Pancreas (tissue), 10 donors: ENCODE results near the gene SPAG9. TPM values are rescaled to one million over a fixed set of nuclear protein-coding genes. Genes with fewer than 3 reads are reported as not detected.
"Not testable (repeated sequence)": the region's sequence is repeated elsewhere in the genome, so short reads cannot be mapped to it uniquely, and the experiment has no call there.

Experiments
- ATAC-seq, 4 donors: fragments of 200-7000 bp; cut with Tn5 transposase; one replicate each; pipeline versions ENCODE4 v1.8.0 to v1.9.1; 2020; ENCODE audit warnings: mild to moderate bottlenecking in 4 of 4, moderate library complexity in 4 of 4
- DNase-seq, 6 donors: peaks; one replicate each; pipeline ENCODE4 v3.0.0-alpha.2; 2020
- FAIRE-seq: peaks from 2 replicates; lab custom pipeline; 2012; peaks lifted over from hg19 to GRCh38; lab: Jason Lieb, UNC
- H3K27ac ChIP-seq, 4 donors: fragments of 200-600 bp; sonication (generic); 1 replicate in 3 of 4; 2 replicates in 1 of 4; pipeline versions ENCODE4 v1.5.0 to v1.8.0; 2020
- H3K27me3 ChIP-seq, 4 donors: fragments of 200-600 bp; one replicate each; pipeline ENCODE4 v1.8.0; 2021
- H3K36me3 ChIP-seq, 3 donors: fragments of 200-600 bp; sonication (generic) in 1 of 3; one replicate each; pipeline versions ENCODE4 v1.5.0 to v1.8.0; 2020 to 2021
- H3K4me1 ChIP-seq, 3 donors: fragments of 200-600 bp; one replicate each; pipeline ENCODE4 v1.8.0; 2021
- H3K4me3 ChIP-seq, 4 donors: fragments of 200-600 bp; sonication (generic) in 2 of 4; one replicate each; pipeline versions ENCODE4 v1.5.0 to v1.8.0; 2020 to 2021
- H3K9me3 ChIP-seq, 4 donors: fragments of 200-600 bp; one replicate each; pipeline ENCODE4 v1.8.0; 2021
- WGBS, 2 donors: extraction: QIAGEN DNeasy Blood & Tissue Kit; methylation state at CpG; one replicate each; pipeline ENCODE4 v1.1.7; 2013; 5-methylcytosine and 5-hydroxymethylcytosine counted together
- intact Hi-C, 3 donors: fragments of 100-400 bp; cut with DNase I; formaldehyde crosslinking; loops; one replicate each; pipeline versions ENCODE4 v1.11.1 to v1.14.2; 2022
- polyA plus RNA-seq, 2 donors: library from polyadenylated mRNA; stranded (reverse); fragments of 200-250 nt; gene quantifications; one replicate each; pipeline ENCODE4 v1.2.3, GENCODE V29; 2013
- total RNA-seq, 6 donors: library from RNA; stranded (reverse); fragmentation: NEBNext Ultra II Directional in 4 of 6; extraction: Animal tissue kit (Norgen Biotek cat#: 25700) in 4 of 6; gene quantifications; one replicate each; pipeline versions ENCODE4 v1.2.1 to v1.2.4, GENCODE V29; 2021 to 2023
- TF ChIP-seq, protein P1 (sequence below), 4 donors: fragments of 200-600 bp; sonication (generic) in 3 of 4; IDR thresholded peaks; one replicate each; pipeline versions ENCODE4 v1.5.0 to v1.8.0; 2021; ENCODE audit warnings: antibody characterized with exemption in 4 of 4
- donor health status: healthy with polysubstance abuse.
- donor health status: DM: no; HTN: no; CAD: no; lungs with moderate emphysema.
- donor health status: DM: no; HTN: no; CAD: no.
- donor health status: control.
- donor health status: control.
- donor health status: Bipolar disorder and iron deficiency.
- donor health status: DM: yes; HTN: yes; CAD: no.
- donor health status: DM: no; HTN: no; CAD: no.
- donor health status: DM: no; HTN: no; CAD: no.
- donor health status: DM: yes; HTN: yes; CAD: no.

SPAG9 gene
- total and polyA plus RNA-seq, 8 donors: 18.7 to 56.1 (median 39.7) TPM

DNA sequence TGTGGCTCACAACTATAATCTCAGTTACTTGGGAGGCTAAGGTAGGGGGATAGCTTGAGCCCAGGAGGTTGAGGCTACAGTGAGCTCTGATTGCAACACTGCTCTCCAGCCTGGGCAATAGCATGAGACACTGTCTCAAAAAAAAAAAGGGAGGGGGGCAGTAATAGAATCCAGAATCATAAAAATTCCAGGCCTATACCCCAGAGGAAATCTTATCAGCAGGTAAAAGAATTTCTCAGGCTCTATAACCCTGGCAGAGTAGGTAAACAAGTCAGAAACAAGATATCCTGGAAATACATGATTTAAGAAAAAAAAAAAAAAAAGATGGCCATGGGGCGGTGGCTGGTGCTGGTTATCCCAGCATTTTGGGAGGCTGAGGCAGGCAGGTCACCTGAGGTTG, 12.9 kb downstream of the SPAG9 start:
- H3K36me3 ChIP-seq: no peaks in the 10 kb centered on the region
- WGBS, 2 donors: 11 to 29% methylated on average over 1 of the region's 1 CpG
- DNase-seq (no peak), ATAC-seq (peak; percentile 32 to 57 (median 38)), FAIRE-seq (no peak)
- H3K4me1 ChIP-seq: peaks cover 27 to 41% (median 40%) of the 10 kb centered on the region in 3 donors
- no peaks in the 10 kb centered on the region for H3K9me3 ChIP-seq
- H3K27me3 ChIP-seq: no peaks in the 10 kb centered on the region
- TF ChIP-seq, protein P1, sequence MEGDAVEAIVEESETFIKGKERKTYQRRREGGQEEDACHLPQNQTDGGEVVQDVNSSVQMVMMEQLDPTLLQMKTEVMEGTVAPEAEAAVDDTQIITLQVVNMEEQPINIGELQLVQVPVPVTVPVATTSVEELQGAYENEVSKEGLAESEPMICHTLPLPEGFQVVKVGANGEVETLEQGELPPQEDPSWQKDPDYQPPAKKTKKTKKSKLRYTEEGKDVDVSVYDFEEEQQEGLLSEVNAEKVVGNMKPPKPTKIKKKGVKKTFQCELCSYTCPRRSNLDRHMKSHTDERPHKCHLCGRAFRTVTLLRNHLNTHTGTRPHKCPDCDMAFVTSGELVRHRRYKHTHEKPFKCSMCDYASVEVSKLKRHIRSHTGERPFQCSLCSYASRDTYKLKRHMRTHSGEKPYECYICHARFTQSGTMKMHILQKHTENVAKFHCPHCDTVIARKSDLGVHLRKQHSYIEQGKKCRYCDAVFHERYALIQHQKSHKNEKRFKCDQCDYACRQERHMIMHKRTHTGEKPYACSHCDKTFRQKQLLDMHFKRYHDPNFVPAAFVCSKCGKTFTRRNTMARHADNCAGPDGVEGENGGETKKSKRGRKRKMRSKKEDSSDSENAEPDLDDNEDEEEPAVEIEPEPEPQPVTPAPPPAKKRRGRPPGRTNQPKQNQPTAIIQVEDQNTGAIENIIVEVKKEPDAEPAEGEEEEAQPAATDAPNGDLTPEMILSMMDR (IDR thresholded peaks at IDR 0.05): no peak
- no peak overlapping the region for H3K4me3 ChIP-seq
- intact Hi-C loops: no loop called here
- peak overlapping the region in 3 of 4 donors; percentile 7 to 57 (median 41) for H3K27ac ChIP-seq

DNA sequence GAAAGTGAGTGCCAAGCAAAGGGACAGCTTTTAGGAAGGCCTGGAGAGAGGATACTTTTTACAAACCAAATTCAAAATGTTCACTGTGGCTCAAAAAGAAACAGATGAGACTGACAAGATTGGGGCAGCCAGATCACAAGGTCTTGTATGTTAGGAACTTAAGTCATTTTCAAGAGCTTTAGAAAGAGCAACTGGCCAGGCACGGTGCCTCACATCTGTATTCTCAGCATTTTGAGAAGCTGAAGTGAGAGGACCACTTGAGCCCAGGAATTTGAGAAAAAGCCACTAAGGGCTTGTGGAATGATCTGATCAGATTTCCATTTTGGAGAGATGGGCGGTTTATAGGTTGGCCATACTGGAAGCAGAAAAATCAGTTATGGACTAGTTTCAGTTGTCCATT, 17.2 kb downstream of the SPAG9 start:
- no peak for FAIRE-seq
- intact Hi-C loops: no loop called here

DNA sequence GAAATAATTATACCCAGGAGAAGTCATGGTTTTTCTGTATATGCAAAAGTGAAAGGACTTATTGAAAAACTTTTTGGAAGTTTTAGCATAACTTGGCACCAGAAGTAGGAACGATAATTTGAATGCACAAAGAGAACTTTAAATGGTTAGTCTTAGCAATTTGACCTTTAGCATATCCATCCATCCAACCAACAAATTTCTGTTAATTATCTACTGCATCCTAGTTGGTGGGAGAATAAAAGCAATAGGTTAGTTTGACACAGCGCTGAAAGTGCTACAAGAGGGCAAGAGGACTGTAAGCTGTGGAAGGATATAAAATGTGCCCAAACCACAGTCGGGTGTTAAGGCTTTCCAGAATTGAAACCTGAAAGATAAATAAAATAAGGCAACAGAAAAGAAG, 17.6 kb downstream of the SPAG9 start:
- intact Hi-C loops: no loop called here
- WGBS, 2 donors: 11 to 12% methylated on average over 3 of the region's 3 CpGs
- DNase-seq: no peak
- no peak for ATAC-seq
- Histone ChIP-seq H3K4me1 (peaks cover 23 to 39% (median 28%) of the 10 kb centered on the region in 3 donors), H3K27me3 (no peaks in the 10 kb centered on the region), H3K4me3 (no peak overlapping the region), H3K9me3 (no peaks in the 10 kb centered on the region), H3K27ac (peak overlapping the region in 3 of 4 donors; percentile 6 to 60 (median 25)), H3K36me3 (no peaks in the 10 kb centered on the region)
- TF ChIP-seq, protein P1 (IDR thresholded peaks at IDR 0.05): no peak
- FAIRE-seq: no peak

More for the DNA sequence above, 17.2 kb downstream of the SPAG9 start:
- Histone ChIP-seq H3K9me3 (no peaks in the 10 kb centered on the region), H3K36me3 (no peaks in the 10 kb centered on the region), H3K27me3 (no peaks in the 10 kb centered on the region), H3K4me1 (peaks cover 24 to 39% (median 32%) of the 10 kb centered on the region in 3 donors), H3K4me3 (no peak overlapping the region), H3K27ac (peak overlapping the region in 3 of 4 donors; percentile 6 to 60 (median 25))
- ATAC-seq (no peak), DNase-seq (no peak)
- 59 to 71% methylated on average over 2 of the region's 2 CpGs for WGBS, 2 donors
- TF ChIP-seq, protein P1 (IDR thresholded peaks at IDR 0.05): no peak

DNA sequence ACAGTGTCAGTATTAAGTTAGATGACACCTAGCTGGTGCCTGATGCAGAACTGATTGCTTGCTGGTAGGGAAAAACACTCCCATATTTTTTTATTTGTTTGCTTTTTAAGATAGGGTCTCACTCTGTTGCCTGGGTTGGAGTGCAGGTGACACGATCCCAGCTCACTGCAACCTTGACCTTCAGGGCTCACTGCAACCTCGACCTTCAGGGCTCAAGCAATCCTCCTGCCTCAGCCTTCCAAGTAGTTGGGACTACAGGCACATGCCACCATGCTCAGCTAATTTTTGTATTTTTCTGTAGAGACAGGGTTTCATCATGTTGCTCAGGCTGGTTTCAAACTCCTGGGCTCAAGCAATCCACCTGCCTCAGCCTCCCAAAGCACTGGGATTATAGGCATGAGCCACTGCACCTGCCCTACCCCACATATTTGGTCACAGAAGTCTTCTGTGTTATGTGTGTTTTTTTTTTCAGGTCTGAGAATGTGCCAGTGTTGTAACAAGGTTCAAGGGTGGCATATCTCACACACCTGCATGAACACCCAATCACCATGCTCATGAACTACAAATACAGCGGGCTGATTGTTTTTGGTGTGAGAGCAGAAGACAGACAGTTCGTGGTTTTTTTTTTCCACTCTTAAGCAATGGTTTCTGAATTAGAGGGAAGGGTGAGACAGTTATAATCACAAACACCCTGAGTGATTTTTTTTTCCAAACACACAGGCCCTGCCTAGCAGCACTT, 22.8 kb downstream of the SPAG9 start:
- TF ChIP-seq, protein P1 (IDR thresholded peaks at IDR 0.05): no peak
- Histone ChIP-seq H3K36me3 (no peaks in the 10 kb centered on the region), H3K4me1 (peaks cover 15 to 26% (median 25%) of the 10 kb centered on the region in 3 donors), H3K4me3 (peak overlapping the region in 1 of 4 donors; percentile 17), H3K27me3 (no peaks in the 10 kb centered on the region), H3K27ac (peak overlapping the region; percentile 19 to 87 (median 70)), H3K9me3 (no peaks in the 10 kb centered on the region)
- WGBS, 2 donors: 13 to 14% methylated on average over 4 of the region's 4 CpGs
- DNase-seq: peak in 3 of 6 donors; percentile 39 to 50 (median 48)
- no peak for FAIRE-seq
- intact Hi-C loops: no loop called here
- ATAC-seq: peak; percentile 80 to 92 (median 88)

DNA sequence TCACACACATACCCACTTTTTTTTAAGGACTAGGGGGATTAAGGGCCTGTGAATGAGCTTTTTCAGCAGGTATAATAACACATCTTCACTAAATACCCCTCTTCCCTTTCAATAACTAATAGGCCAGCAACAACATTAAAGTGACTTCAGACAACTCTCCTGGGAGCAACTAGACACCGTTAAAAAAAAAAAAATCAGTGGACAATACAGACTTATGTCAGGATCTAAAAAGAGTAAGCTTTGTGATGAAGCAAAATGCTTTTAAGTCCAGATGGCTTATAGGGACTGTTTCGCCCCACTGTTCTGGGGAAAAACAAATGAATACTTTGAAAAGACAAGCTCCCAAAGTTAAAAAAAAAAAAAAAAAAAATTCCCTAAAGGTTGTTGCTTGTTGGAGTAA, 29.0 kb downstream of the SPAG9 start:
- TF ChIP-seq, protein P1 (IDR thresholded peaks at IDR 0.05): no peak
- FAIRE-seq: no peak
- no peak for ATAC-seq
- peaks cover 3 to 31% (median 21%) of the 10 kb centered on the region in 3 donors for H3K4me1 ChIP-seq
- WGBS, 2 donors: 52 to 53% methylated on average over 2 of the region's 2 CpGs
- H3K9me3 ChIP-seq: no peaks in the 10 kb centered on the region
- no peaks in the 10 kb centered on the region for H3K36me3 ChIP-seq
- intact Hi-C loops: no loop called here
- no peak overlapping the region for H3K4me3 ChIP-seq
- H3K27me3 ChIP-seq: no peaks in the 10 kb centered on the region
- no peak overlapping the region for H3K27ac ChIP-seq
- DNase-seq: no peak

DNA sequence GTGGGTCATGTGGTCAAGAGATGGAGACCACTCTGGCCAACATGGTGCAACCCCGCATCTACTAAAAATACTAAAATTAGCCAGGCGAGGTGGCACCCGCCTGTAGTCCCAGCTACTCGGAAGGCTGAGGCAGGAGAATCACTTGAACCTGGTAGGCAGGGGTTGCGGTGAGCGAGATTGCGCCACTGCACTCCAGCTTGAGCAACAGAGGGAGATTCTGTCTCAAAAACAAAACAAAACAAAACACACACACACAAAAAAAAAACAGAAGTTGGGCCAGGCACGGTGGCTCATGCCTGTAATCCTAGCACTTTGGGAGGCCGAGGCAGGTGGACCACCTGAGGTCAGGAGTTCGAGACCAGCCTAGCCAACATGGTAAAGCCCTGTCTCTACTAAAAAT, 31.8 kb downstream of the SPAG9 start:
- DNase-seq, H3K4me3 ChIP-seq, ATAC-seq, H3K36me3 ChIP-seq, intact Hi-C loops, H3K9me3 ChIP-seq, H3K27ac ChIP-seq, FAIRE-seq, H3K27me3 ChIP-seq: not testable (repeated sequence)
- WGBS, 2 donors: 90 to 91% methylated on average over 10 of the region's 10 CpGs
- peaks cover 3 to 26% (median 25%) of the 10 kb centered on the region in 3 donors for H3K4me1 ChIP-seq
